ENCODE results near the gene MINDY2.
"Not testable (repeated sequence)": the region's sequence is repeated elsewhere in the genome, so short reads cannot be mapped to it uniquely, and the experiment has no call there.

DNA sequence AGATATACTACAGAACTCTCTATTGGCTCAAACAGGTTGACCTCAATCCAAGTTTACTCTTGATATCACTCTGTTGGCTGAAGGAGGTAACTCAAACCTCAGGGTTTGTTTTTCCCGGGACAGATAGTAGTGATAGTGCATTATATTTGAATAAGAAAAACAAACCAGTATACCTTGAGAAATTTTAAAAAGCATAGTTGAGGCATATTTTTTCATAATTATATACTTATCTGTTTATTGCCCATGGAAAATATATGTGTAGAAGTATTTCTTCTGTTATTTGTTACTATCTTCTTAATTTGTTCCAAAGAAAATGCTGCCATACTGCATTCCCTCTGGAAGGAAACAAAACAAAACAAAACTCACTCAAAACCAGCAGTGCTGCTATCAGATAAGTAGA lies 85.5 kb downstream of the MINDY2 start:
- TF ChIP-seq, protein P1, sequence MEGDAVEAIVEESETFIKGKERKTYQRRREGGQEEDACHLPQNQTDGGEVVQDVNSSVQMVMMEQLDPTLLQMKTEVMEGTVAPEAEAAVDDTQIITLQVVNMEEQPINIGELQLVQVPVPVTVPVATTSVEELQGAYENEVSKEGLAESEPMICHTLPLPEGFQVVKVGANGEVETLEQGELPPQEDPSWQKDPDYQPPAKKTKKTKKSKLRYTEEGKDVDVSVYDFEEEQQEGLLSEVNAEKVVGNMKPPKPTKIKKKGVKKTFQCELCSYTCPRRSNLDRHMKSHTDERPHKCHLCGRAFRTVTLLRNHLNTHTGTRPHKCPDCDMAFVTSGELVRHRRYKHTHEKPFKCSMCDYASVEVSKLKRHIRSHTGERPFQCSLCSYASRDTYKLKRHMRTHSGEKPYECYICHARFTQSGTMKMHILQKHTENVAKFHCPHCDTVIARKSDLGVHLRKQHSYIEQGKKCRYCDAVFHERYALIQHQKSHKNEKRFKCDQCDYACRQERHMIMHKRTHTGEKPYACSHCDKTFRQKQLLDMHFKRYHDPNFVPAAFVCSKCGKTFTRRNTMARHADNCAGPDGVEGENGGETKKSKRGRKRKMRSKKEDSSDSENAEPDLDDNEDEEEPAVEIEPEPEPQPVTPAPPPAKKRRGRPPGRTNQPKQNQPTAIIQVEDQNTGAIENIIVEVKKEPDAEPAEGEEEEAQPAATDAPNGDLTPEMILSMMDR (IDR thresholded peaks at IDR 0.05) = not testable (repeated sequence)
- not testable (repeated sequence) for TF ChIP-seq EZH2 (IDR thresholded peaks at IDR 0.05)

Data from neural progenitor cell (in vitro differentiated cells).